H1 (cell line): ENCODE measurements around the gene USP7. TPM values are rescaled to one million over a fixed set of nuclear protein-coding genes. Genes with fewer than 3 reads are reported as not detected.

Source experiments
- CTCF ChIA-PET: fragments of 300-600 bp; sonication (Branson Sonifier 250); formaldehyde crosslinking; loops from one replicate; lab custom pipeline; 2021; ENCODE audit not compliant: partially characterized antibody; lab: Charles Lee
- POLR2A ChIA-PET: fragments of 300-600 bp; sonication (Branson Sonifier 250); formaldehyde crosslinking; loops from one replicate; lab custom pipeline; 2021; ENCODE audit warnings: inconsistent platforms; ENCODE audit not compliant: partially characterized antibody; lab: Charles Lee
- DNase-seq, 2 experiments: peaks; one replicate each; pipeline versions ENCODE4 v3.0.0 to v3.0.0-alpha.2; 2010 to 2022; ENCODE audit warnings: low spot score in 2 of 2, low read depth in 1 of 2, mixed read lengths in 1 of 2
- FAIRE-seq: peaks from 2 replicates; lab custom pipeline; 2011; peaks lifted over from hg19 to GRCh38; lab: Jason Lieb, UNC
- H2AFZ ChIP-seq: 2 replicates; pipeline ENCODE4 v1.8.1; 2012; ENCODE audit warnings: low read length, inconsistent platforms
- H2AK5ac ChIP-seq: 2 replicates; pipeline ENCODE4 v1.6.1; 2013; ENCODE audit warnings: low read depth, low read length
- H2BK120ac ChIP-seq: replicated peaks from 2 replicates; pipeline ENCODE3; 2013; ENCODE audit warnings: low read depth, low read length, inconsistent platforms
- H2BK12ac ChIP-seq: 2 replicates; pipeline ENCODE4 v1.6.1; 2013; ENCODE audit warnings: low read depth, low read length
- H2BK15ac ChIP-seq: 2 replicates; pipeline ENCODE4 v1.6.1; 2013; ENCODE audit warnings: low read length
- H2BK20ac ChIP-seq: 2 replicates; pipeline ENCODE4 v1.6.1; 2013; ENCODE audit warnings: low read length
- H2BK5ac ChIP-seq: 2 replicates; pipeline ENCODE4 v1.6.1; 2013; ENCODE audit warnings: low read depth, low read length
- H3K14ac ChIP-seq: 2 replicates; pipeline ENCODE4 v1.6.1; 2013; ENCODE audit warnings: inconsistent platforms; ENCODE audit not compliant: insufficient read length
- H3K18ac ChIP-seq: 2 replicates; pipeline ENCODE4 v1.6.1; 2013; ENCODE audit warnings: low read length; ENCODE audit errors: extremely low read depth
- H3K23ac ChIP-seq: 2 replicates; pipeline ENCODE4 v1.6.1; 2013; ENCODE audit warnings: inconsistent platforms; ENCODE audit not compliant: insufficient read length
- H3K23me2 ChIP-seq: 2 replicates; pipeline ENCODE4 v1.6.1; 2013; ENCODE audit warnings: low read depth, low read length
- H3K27ac ChIP-seq: 2 replicates; pipeline ENCODE4 v1.6.1; 2011; ENCODE audit warnings: low read depth, low read length, inconsistent platforms
- H3K27me3 ChIP-seq, 4 experiments: replicated peaks in 1 of 4; 1 replicate in 1 of 4; 2 replicates in 3 of 4; pipeline versions ENCODE4 v1.6.1 to v1.8.1; 2011 to 2013; ENCODE audit warnings: low read length in 3 of 4, mild to moderate bottlenecking in 3 of 4, inconsistent platforms in 2 of 4, mixed read lengths in 2 of 4, moderate library complexity in 1 of 4; ENCODE audit not compliant: control insufficient read depth in 3 of 4, insufficient read depth in 3 of 4; ENCODE audit errors: extremely low read depth in 1 of 4
- H3K36me3 ChIP-seq, 4 experiments: 2 replicates each; pipeline versions ENCODE4 v1.6.1 to v1.8.1; 2011 to 2013; ENCODE audit warnings: mild to moderate bottlenecking in 4 of 4, low read length in 3 of 4, moderate library complexity in 2 of 4, control low read depth in 1 of 4, inconsistent platforms in 1 of 4; ENCODE audit not compliant: insufficient read depth in 4 of 4, control insufficient read depth in 2 of 4
- H3K4ac ChIP-seq: replicated peaks from 2 replicates; pipeline ENCODE3; 2013; ENCODE audit warnings: low read length, low read depth, mixed read lengths, inconsistent platforms; ENCODE audit not compliant: insufficient read length
- H3K4me1 ChIP-seq, 4 experiments: replicated peaks in 1 of 4; 1 replicate in 1 of 4; 2 replicates in 3 of 4; pipeline versions ENCODE4 v1.6.1 to v1.8.1; 2011 to 2013; ENCODE audit warnings: low read length in 3 of 4, inconsistent platforms in 2 of 4, mixed read lengths in 1 of 4; ENCODE audit not compliant: insufficient read depth in 4 of 4, control insufficient read depth in 3 of 4
- H3K4me2 ChIP-seq, 2 experiments: 2 replicates each; pipeline versions ENCODE4 v1.6.1 to v1.8.1; 2011 to 2013; ENCODE audit warnings: low read depth in 2 of 2, low read length in 2 of 2, control low read depth in 1 of 2, inconsistent platforms in 1 of 2, mild to moderate bottlenecking in 1 of 2; ENCODE audit not compliant: insufficient read depth in 1 of 2
- H3K4me3 ChIP-seq, 4 experiments: fragments of 200-600, 300-600 bp in 1 of 4; sonication (generic), shearing (Covaris generic), sonication (Bioruptor Twin) in 1 of 4; 2 replicates each; pipeline versions ENCODE4 v1.5.1 to v1.8.1; 2011 to 2016; ENCODE audit warnings: low read length in 4 of 4, low read depth in 3 of 4, control low read depth in 2 of 4, inconsistent platforms in 2 of 4, mild to moderate bottlenecking in 2 of 4, mixed read lengths in 1 of 4, moderate library complexity in 1 of 4; ENCODE audit not compliant: insufficient read depth in 2 of 4; ENCODE audit errors: extremely low read depth in 1 of 4
- H3K56ac ChIP-seq: replicated peaks from 2 replicates; pipeline ENCODE3; 2013; ENCODE audit warnings: low read depth, mild to moderate bottlenecking, mixed read lengths, low read length, inconsistent platforms; ENCODE audit not compliant: insufficient read length
- H3K79me1 ChIP-seq: 2 replicates; pipeline ENCODE4 v1.6.1; 2013; ENCODE audit warnings: low read depth, low read length, control low read depth
- H3K79me2 ChIP-seq, 2 experiments: 2 replicates each; pipeline versions ENCODE4 v1.6.1 to v1.8.1; 2012 to 2013; ENCODE audit warnings: low read length in 2 of 2, mild to moderate bottlenecking in 2 of 2, inconsistent platforms in 1 of 2; ENCODE audit not compliant: insufficient read depth in 2 of 2, control insufficient read depth in 1 of 2
- H3K9ac ChIP-seq, 4 experiments: replicated peaks in 1 of 4; 1 replicate in 1 of 4; 2 replicates in 3 of 4; pipeline versions ENCODE4 v1.6.1 to v1.8.1; 2011 to 2013; ENCODE audit warnings: low read depth in 3 of 4, low read length in 3 of 4, control low read depth in 2 of 4, mild to moderate bottlenecking in 2 of 4, moderate library complexity in 2 of 4, inconsistent platforms in 1 of 4; ENCODE audit errors: extremely low read depth in 1 of 4
- H3K9me3 ChIP-seq, 2 experiments: 2 replicates each; pipeline versions ENCODE4 v1.6.1 to v1.8.1; 2012 to 2013; ENCODE audit warnings: mild to moderate bottlenecking in 2 of 2, moderate library complexity in 2 of 2, control low read depth in 1 of 2, inconsistent platforms in 1 of 2, low read depth in 1 of 2, low read length in 1 of 2, mixed read lengths in 1 of 2; ENCODE audit not compliant: insufficient read depth in 2 of 2
- H4K20me1 ChIP-seq, 2 experiments: replicated peaks in 1 of 2; 2 replicates each; pipeline versions ENCODE3 to v1.8.1; 2011 to 2013; ENCODE audit warnings: inconsistent platforms in 2 of 2, low read length in 2 of 2, mild to moderate bottlenecking in 1 of 2; ENCODE audit not compliant: insufficient read depth in 2 of 2, control insufficient read depth in 1 of 2
- H4K5ac ChIP-seq: 2 replicates; pipeline ENCODE4 v1.6.1; 2013; ENCODE audit warnings: low read length, low read depth, mixed read lengths, inconsistent platforms; ENCODE audit not compliant: insufficient read length
- H4K8ac ChIP-seq: 2 replicates; pipeline ENCODE4 v1.8.0; 2013; ENCODE audit warnings: mild to moderate bottlenecking, moderate library complexity, low read length, inconsistent platforms; ENCODE audit not compliant: insufficient read depth; ENCODE audit errors: extremely low read depth
- H4K91ac ChIP-seq: replicated peaks from 2 replicates; pipeline ENCODE3; 2013; ENCODE audit warnings: low read length, mixed read lengths, inconsistent platforms; ENCODE audit not compliant: insufficient read length
- CHD2 ChIP-seq: IDR thresholded peaks from 2 replicates; pipeline ENCODE4 v1.6.1; 2012; ENCODE audit warnings: low read length, improper control_type of control experiment
- EGR1 ChIP-seq: IDR thresholded peaks from 2 replicates; pipeline ENCODE4 v1.6.1; 2011; ENCODE audit warnings: low read depth, low read length, borderline replicate concordance
- EP300 ChIP-seq, 2 experiments: IDR thresholded peaks; 1 replicate in 1 of 2; 2 replicates in 1 of 2; pipeline ENCODE4 v1.6.1; 2011 to 2012; ENCODE audit warnings: low read depth in 2 of 2, low read length in 2 of 2, mild to moderate bottlenecking in 2 of 2, borderline replicate concordance in 1 of 2, inconsistent platforms in 1 of 2, moderate library complexity in 1 of 2
- MAFK ChIP-seq: IDR thresholded peaks from 2 replicates; pipeline ENCODE4 v1.6.1; 2012; ENCODE audit warnings: low read depth, mild to moderate bottlenecking, improper control_type of control experiment, low read length
- RXRA ChIP-seq: IDR thresholded peaks from 2 replicates; pipeline ENCODE4 v1.6.1; 2011; ENCODE audit warnings: low read depth, mild to moderate bottlenecking, low read length, moderate library complexity; ENCODE audit not compliant: insufficient read depth
- SAP30 ChIP-seq: fragments of 300-600 bp; sonication (generic); IDR thresholded peaks from 2 replicates; pipeline ENCODE4 v1.7.1; 2012; ENCODE audit warnings: low read length, moderate library complexity, mild to moderate bottlenecking, inconsistent platforms; ENCODE audit not compliant: insufficient read depth, insufficient replicate concordance
- SP4 ChIP-seq: IDR thresholded peaks from 2 replicates; pipeline ENCODE4 v1.6.1; 2012; ENCODE audit warnings: low read length, inconsistent platforms
- TAF1 ChIP-seq: IDR thresholded peaks from 2 replicates; pipeline ENCODE4 v1.6.1; 2011; ENCODE audit warnings: mild to moderate bottlenecking, low read depth, low read length
- YY1 ChIP-seq: IDR thresholded peaks from 2 replicates; pipeline ENCODE4 v1.6.1; 2011; ENCODE audit warnings: low read depth, mild to moderate bottlenecking, low read length
- whole genome bisulfite sequencing, 2 experiments: shearing (Covaris generic) in 1 of 2; methylation state at CpG; one replicate each; pipeline versions ENCODE4 v1.1.6 to v1.1.7; 2013 to 2015; ENCODE audit warnings: low lambda C conversion rate in 2 of 2, mixed read lengths in 2 of 2, inconsistent platforms in 1 of 2, low coverage in 1 of 2, missing lambda C conversion rate in 1 of 2; ENCODE audit not compliant: insufficient replicate concordance in 2 of 2, insufficient coverage in 1 of 2, insufficient read length in 1 of 2; ENCODE audit errors: extremely low coverage in 1 of 2, missing lambda C conversion rate in 1 of 2; 5-methylcytosine and 5-hydroxymethylcytosine counted together
- polyA plus RNA-seq, 7 experiments: library from polyadenylated mRNA; depleted of rRNA in 3 of 7; stranded (reverse) in 5 of 7; unstranded in 2 of 7; fragments of >200 nt in 5 of 7; fragments of 200-250 nt in 2 of 7; gene quantifications; 1 replicate in 5 of 7; 2 replicates in 1 of 7; 4 replicates in 1 of 7; pipeline versions ENCODE4 v1.2.1 to v1.2.3, GENCODE V29; 2011 to 2013; ENCODE audit warnings: missing spikeins in 2 of 7, mixed read lengths in 2 of 7
- total RNA-seq: library from RNA; stranded (reverse); fragmentation: NEBNext Ultra II Directional; extraction: Animal tissue kit (Norgen Biotek cat#: 25700); gene quantifications from 2 replicates; pipeline ENCODE4 v1.2.1, GENCODE V29; 2021
- TF ChIP-seq, protein P1 (sequence below): IDR thresholded peaks from 2 replicates; pipeline ENCODE4 v1.6.1; 2011; ENCODE audit warnings: low read length, improper control_type of control experiment

The USP7 gene
- total and polyA plus RNA-seq, 2 of the 8 experiments (the other 6 are each of a cell fraction or from before 2014, with no cell fraction given), result 21.3 to 211 TPM

DNA sequence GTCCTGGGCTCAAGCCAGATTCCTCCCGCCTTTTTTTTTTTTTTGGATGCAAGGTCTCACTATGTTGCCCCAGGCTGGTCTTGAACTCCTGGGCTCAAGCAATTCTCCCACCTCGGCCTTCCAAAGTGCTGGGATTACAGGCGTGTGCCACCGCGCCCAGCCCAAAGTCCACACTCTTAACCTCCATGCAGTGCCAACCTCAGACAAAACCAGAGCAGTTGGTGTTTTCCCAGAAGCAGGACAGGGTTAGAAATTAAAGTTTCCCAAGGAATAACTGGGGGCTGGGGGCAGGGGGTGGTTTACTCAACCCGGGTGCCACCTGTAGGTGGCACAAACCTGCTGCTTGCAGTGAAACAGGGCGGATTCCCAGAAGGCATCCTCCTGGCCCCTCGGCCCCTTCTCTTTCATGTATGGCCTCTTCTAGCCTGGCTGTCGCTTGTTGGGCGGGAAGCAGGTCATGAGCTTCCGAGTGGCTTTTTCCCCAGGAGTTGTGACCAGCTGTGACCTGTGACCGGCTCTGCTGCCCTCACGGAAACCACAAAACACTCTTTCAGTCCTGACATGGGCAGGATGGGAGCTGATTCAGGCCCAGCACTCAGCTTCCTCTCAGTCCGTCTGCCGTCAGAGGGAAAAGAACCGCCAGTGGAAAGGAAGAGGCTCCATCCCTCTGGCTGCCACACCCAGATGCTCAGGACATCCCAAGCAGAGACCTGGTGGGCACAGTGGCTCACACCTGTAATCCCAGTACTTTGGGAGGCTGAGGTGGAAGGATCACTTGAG lies 25.6 kb upstream of the USP7 start:
- Histone ChIP-seq H3K27ac (no peak overlapping the region), H3K79me1 (no peaks in the 10 kb centered on the region), H3K79me2 (no peaks in the 10 kb centered on the region), H3K4me3 (no peak overlapping the region), H3K4me1 (peaks cover 0 to 4% (median 3%) of the 10 kb centered on the region in 4 experiments; a peak in 4 of 7 replicates), H3K9me3 (no peaks in the 10 kb centered on the region), H2BK12ac (peak overlapping the region; percentile 97; the same call in 1 of the 2 replicates), H3K36me3 (no peaks in the 10 kb centered on the region), H2AK5ac (peak overlapping the region; percentile 68), H3K18ac (no peak overlapping the region), H4K91ac (peak overlapping the region; percentile 31), H4K8ac (no peak overlapping the region; the same call in 1 of the 2 replicates), H3K23me2 (no peaks in the 10 kb centered on the region), H2BK20ac (peak overlapping the region; percentile 90; the same call in 1 of the 2 replicates), H2AFZ (no peak overlapping the region), H3K4ac (no peak overlapping the region), H3K4me2 (no peak overlapping the region), H3K9ac (no peak overlapping the region), H3K14ac (no peak overlapping the region), H4K5ac (no peak overlapping the region), H4K20me1 (no peaks in the 10 kb centered on the region), H3K56ac (no peak overlapping the region), H3K23ac (no peak overlapping the region), H2BK120ac (peak overlapping the region; percentile 21), H3K27me3 (no peaks in the 10 kb centered on the region; a peak in 1 of 7 replicates), H2BK5ac (peak overlapping the region; percentile 81; the same call in 1 of the 2 replicates), H2BK15ac (0 out of 2 replicates have a peak overlapping the region, but pooled peaks have one; percentile 88)
- WGBS, 2 experiments, result 81% methylated on average over 16 of the region's 16 CpGs; no CpG with 5 or more reads in 1 of the 2 experiments
- FAIRE-seq, result no peak
- no peak for DNase-seq
- CTCF ChIA-PET, result interaction anchor here (0.7 to 8.4 kb wide), 9 partner anchors 14 to 85 kb away, joined by 3 to 54 read pairs (median 5); no protein-coding TSS in a partner anchor
- POLR2A ChIA-PET, result interaction anchor here (0.9 to 1.3 kb wide), 5 partner anchors 29 to 108 kb away, joined by 3 to 5 read pairs (median 3); no protein-coding TSS in a partner anchor
- TF ChIP-seq SP4, result no peak
- no peak for TF ChIP-seq EP300 (IDR thresholded peaks at IDR 0.05; ENCODE audit: borderline replicate concordance in 1 of 2, low read depth in 2 of 2, low read length in 2 of 2)
- TF ChIP-seq EGR1, result no peak
- no peak for TF ChIP-seq MAFK
- TF ChIP-seq, protein P1, sequence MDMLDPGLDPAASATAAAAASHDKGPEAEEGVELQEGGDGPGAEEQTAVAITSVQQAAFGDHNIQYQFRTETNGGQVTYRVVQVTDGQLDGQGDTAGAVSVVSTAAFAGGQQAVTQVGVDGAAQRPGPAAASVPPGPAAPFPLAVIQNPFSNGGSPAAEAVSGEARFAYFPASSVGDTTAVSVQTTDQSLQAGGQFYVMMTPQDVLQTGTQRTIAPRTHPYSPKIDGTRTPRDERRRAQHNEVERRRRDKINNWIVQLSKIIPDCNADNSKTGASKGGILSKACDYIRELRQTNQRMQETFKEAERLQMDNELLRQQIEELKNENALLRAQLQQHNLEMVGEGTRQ, result no peak
- TF ChIP-seq TAF1, result no peak
- TF ChIP-seq RXRA, result no peak
- no peak for TF ChIP-seq YY1
- TF ChIP-seq SAP30, result no peak
- no peak for TF ChIP-seq CHD2
